Measurements from ENCODE around the gene CCL18.
A peak's percentile ranks its signal among the peaks of the same experiment; 100 is the strongest.
"Not testable (repeated sequence)": the region's sequence is repeated elsewhere in the genome, so short reads cannot be mapped to it uniquely, and the experiment has no call there.

The CCL18 gene

DNA sequence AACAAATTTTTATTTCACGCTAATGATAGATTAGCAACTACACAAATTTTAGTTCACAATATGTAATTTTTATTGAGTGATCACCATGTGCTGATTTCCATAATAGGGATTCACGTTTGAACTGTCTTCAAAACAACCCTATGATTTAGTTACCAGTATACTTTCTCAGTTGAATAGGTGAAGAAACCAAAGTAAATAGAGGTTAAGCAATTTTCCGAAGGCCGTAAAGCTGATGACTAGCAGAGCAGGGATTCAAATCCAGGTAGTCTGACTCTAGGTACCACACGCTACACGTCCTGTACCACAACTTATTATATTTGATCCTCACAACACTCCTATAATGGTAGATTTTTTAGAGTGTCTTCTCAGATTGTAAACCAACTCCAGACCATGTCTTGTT, 28.6 kb downstream of the CCL18 start:
- H3K4me3 Mint-ChIP-seq; ATAC-seq (replicated peaks; ENCODE audit: extremely low read depth, poor library complexity, severe bottlenecking); H3K36me3 Mint-ChIP-seq (ENCODE audit: insufficient read depth); DNase-seq (ENCODE audit: low spot score in 2 of 2); H3K9me3 Mint-ChIP-seq; H3K27me3 Mint-ChIP-seq: not testable (repeated sequence)
- H3K4me1 Mint-ChIP-seq = peaks cover 76% of the 10 kb centered on the region
- H3K27ac Mint-ChIP-seq (ENCODE audit: low read depth) = peak overlapping the region; percentile 29

GRCh38 chr17:36094232-36094631, 30.2 kb downstream of the CCL18 start:
- peaks cover 76% of the 10 kb centered on the region for H3K4me1 Mint-ChIP-seq
- no peak for DNase-seq (ENCODE audit: low spot score in 2 of 2)
- peak overlapping the region; percentile 19 for H3K4me3 Mint-ChIP-seq
- no peaks in the 10 kb centered on the region for H3K9me3 Mint-ChIP-seq
- ATAC-seq (replicated peaks; ENCODE audit: extremely low read depth, poor library complexity, severe bottlenecking) = no peak
- H3K36me3 Mint-ChIP-seq (ENCODE audit: insufficient read depth) = peaks cover 6% of the 10 kb centered on the region
- peak overlapping the region; percentile 88 for H3K27ac Mint-ChIP-seq (ENCODE audit: low read depth)
- H3K27me3 Mint-ChIP-seq = no peaks in the 10 kb centered on the region

- H3K27me3 Mint-ChIP-seq = no peaks in the 10 kb centered on the region
Measured at GRCh38 chr17:36094746-36095145, 30.7 kb downstream of the CCL18 start.

GRCh38 chr17:36095992-36096391, 31.9 kb downstream of the CCL18 start:
- H3K36me3 Mint-ChIP-seq (ENCODE audit: insufficient read depth) = peaks cover 1% of the 10 kb centered on the region
- ATAC-seq (replicated peaks; ENCODE audit: extremely low read depth, poor library complexity, severe bottlenecking) = no peak
- no peaks in the 10 kb centered on the region for H3K27me3 Mint-ChIP-seq
- DNase-seq (ENCODE audit: low spot score in 2 of 2) = no peak
- peak overlapping the region; percentile 45 for H3K4me3 Mint-ChIP-seq
- no peaks in the 10 kb centered on the region for H3K9me3 Mint-ChIP-seq
- peak overlapping the region; percentile 88 for H3K27ac Mint-ChIP-seq (ENCODE audit: low read depth)
- H3K4me1 Mint-ChIP-seq = peaks cover 74% of the 10 kb centered on the region

More at GRCh38 chr17:36094746-36095145, 30.7 kb downstream of the CCL18 start:
- Mint-ChIP-seq H3K36me3 (ENCODE audit: insufficient read depth) (peaks cover 5% of the 10 kb centered on the region), H3K9me3 (no peaks in the 10 kb centered on the region), H3K4me3 (no peak overlapping the region), H3K4me1 (peaks cover 75% of the 10 kb centered on the region), H3K27ac (ENCODE audit: low read depth) (peak overlapping the region; percentile 88)
- no peak for ATAC-seq (replicated peaks; ENCODE audit: extremely low read depth, poor library complexity, severe bottlenecking)
- no peak for DNase-seq (ENCODE audit: low spot score in 2 of 2)

- not testable (repeated sequence) for H3K27me3 Mint-ChIP-seq; DNase-seq (ENCODE audit: low spot score in 2 of 2); H3K9me3 Mint-ChIP-seq; H3K36me3 Mint-ChIP-seq (ENCODE audit: insufficient read depth); ATAC-seq (replicated peaks; ENCODE audit: extremely low read depth, poor library complexity, severe bottlenecking); H3K27ac Mint-ChIP-seq (ENCODE audit: low read depth); H3K4me3 Mint-ChIP-seq
- H3K4me1 Mint-ChIP-seq = peaks cover 68% of the 10 kb centered on the region
Measured at GRCh38 chr17:36099004-36099403, 34.9 kb downstream of the CCL18 start.

DNA sequence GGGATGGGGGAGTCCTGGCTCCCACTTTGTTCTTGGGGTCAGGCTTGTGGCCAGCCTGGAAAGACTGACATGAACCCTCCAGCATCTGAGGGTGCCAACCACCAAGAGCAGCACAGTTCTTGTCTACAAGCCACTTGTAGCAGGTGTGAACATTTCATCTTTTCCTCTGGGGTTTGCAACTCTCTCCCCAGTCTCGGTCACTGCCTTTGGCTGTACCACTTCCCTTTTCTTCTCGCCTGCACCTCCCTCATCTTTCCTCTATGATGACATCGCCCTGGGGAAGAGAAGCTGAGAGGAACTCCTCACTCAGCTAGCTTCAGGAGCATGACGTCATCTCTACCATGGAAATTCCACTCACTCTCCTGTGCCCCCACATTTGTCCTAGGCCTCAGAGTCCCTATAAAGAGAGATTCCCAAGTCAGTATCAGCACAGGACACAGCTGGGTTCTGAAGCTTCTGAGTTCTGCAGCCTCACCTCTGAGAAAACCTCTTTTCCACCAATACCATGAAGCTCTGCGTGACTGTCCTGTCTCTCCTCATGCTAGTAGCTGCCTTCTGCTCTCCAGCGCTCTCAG, 39.4 kb downstream of the CCL18 start, which contains the start of gene CCL4:
TSS of gene CCL4 (plus strand) at position 427 of the 575 bp plus-strand sequence. CDS start at position 506, 79 bp downstream.
- not testable (repeated sequence) for H3K27me3 Mint-ChIP-seq, H3K9me3 Mint-ChIP-seq
- ATAC-seq (replicated peaks; ENCODE audit: extremely low read depth, poor library complexity, severe bottlenecking) (peak; percentile 88), DNase-seq (ENCODE audit: low spot score in 2 of 2) (peak; percentile 32 to 64)
- peak within 1 kb of the TSS; percentile 97 for H3K27ac Mint-ChIP-seq (ENCODE audit: low read depth)
- peaks cover 79% of the 10 kb centered on the region for H3K4me1 Mint-ChIP-seq
- H3K36me3 Mint-ChIP-seq (ENCODE audit: insufficient read depth) = peaks cover 29% of the 10 kb centered on the region
- H3K4me3 Mint-ChIP-seq = peak within 1 kb of the TSS; percentile 90

GRCh38 chr17:36104246-36104645, 40.2 kb downstream of the CCL18 start:
- Mint-ChIP-seq H3K4me1 (peaks cover 78% of the 10 kb centered on the region), H3K27ac (ENCODE audit: low read depth) (peak overlapping the region; percentile 97), H3K36me3 (ENCODE audit: insufficient read depth) (peaks cover 29% of the 10 kb centered on the region), H3K4me3 (peak overlapping the region; percentile 90)
- not testable (repeated sequence) for H3K27me3 Mint-ChIP-seq; DNase-seq (ENCODE audit: low spot score in 2 of 2); H3K9me3 Mint-ChIP-seq
- peak; percentile 21 for ATAC-seq (replicated peaks; ENCODE audit: extremely low read depth, poor library complexity, severe bottlenecking)

DNA sequence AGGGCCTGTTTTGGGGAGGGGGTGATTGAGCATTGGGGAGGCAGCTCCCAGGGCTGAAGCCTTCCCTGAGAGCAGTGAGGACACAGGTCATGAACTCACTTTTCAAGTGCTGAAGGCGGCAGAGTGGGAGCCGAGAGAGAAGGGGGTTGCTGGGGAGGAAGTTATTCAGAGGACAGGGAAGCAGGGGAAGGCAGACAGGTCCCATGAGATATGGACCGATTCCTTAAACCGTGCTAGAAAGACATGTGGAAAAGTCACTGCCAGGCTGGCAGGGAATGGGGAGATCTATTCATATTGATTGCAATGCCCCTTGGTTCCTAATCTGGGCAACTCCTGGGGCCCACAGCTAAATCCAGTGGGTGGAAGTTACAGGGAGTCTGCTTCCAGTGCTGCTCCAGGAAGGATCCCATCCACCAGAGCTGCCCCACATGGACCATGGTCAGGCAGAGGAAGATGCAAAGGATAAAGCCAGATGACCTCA, 40.7 kb downstream of the CCL18 start:
- H3K36me3 Mint-ChIP-seq (ENCODE audit: insufficient read depth) = peaks cover 29% of the 10 kb centered on the region

DNA sequence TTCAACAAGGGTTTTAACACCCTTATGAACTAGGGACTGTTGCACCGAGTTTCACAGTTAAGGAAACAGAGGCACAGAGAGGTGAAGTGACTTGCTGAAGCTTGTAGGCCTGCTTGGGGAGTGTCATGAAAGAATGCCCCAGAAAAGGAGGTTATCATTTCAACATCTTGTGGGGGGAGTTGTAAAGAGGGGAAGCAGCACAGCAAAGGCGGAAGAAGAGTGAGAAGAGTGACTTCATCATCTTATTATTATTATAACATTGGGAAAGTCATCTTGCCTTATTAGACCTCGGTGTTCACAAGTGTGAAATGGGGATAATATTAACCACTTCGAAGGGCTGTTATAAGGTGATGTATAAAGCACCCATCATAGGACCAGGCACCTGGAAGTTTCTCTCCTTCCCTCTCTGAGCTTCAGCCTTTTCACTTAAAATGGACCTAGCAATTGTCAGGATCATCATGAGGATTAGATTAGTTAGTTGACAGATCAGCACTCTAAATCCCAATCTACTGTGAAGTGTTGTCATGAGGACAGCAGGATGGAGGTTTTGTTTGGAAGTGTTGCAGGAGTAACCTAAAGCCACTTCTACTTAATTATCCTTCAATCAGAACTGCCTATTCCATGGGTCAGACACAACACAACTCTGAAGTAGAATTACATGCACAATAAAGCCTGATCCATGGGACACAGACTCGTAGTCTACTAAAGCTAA, 41.9 kb downstream of the CCL18 start:
- no peaks in the 10 kb centered on the region for H3K9me3 Mint-ChIP-seq
- peaks cover 29% of the 10 kb centered on the region for H3K36me3 Mint-ChIP-seq (ENCODE audit: insufficient read depth)
- H3K4me3 Mint-ChIP-seq = peak overlapping the region; percentile 90
- DNase-seq (ENCODE audit: low spot score in 2 of 2) (no peak), ATAC-seq (replicated peaks; ENCODE audit: extremely low read depth, poor library complexity, severe bottlenecking) (no peak)
- peaks cover 76% of the 10 kb centered on the region for H3K4me1 Mint-ChIP-seq
- no peaks in the 10 kb centered on the region for H3K27me3 Mint-ChIP-seq
- H3K27ac Mint-ChIP-seq (ENCODE audit: low read depth) = peak overlapping the region; percentile 97

More for the DNA sequence above, 40.7 kb downstream of the CCL18 start:
- Mint-ChIP-seq H3K9me3 (no peaks in the 10 kb centered on the region), H3K4me1 (peaks cover 74% of the 10 kb centered on the region), H3K27me3 (no peaks in the 10 kb centered on the region), H3K4me3 (peak overlapping the region; percentile 90), H3K27ac (ENCODE audit: low read depth) (peak overlapping the region; percentile 97)
- DNase-seq (ENCODE audit: low spot score in 2 of 2) = no peak
- no peak for ATAC-seq (replicated peaks; ENCODE audit: extremely low read depth, poor library complexity, severe bottlenecking)

DNA sequence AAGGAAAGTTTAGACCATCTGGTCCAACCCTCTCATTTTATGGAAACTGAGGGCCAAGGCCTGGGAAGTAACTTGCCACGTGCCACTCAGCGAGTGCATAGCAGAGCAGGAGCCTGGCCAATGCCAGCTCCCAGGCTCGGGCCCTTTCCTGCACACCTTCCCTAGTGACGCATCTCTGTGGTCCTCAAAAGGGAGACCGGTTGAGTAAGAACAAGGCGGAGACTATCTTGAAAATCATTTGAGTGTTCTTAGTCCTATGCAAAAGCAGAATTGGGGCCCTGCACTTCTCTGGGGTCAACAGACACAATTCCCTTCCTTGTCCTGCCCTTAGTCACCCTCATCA, 42.4 kb downstream of the CCL18 start:
- Mint-ChIP-seq H3K36me3 (ENCODE audit: insufficient read depth) (peaks cover 29% of the 10 kb centered on the region), H3K4me1 (peaks cover 81% of the 10 kb centered on the region), H3K4me3 (peak overlapping the region; percentile 90), H3K27me3 (no peaks in the 10 kb centered on the region), H3K9me3 (no peaks in the 10 kb centered on the region), H3K27ac (ENCODE audit: low read depth) (peak overlapping the region; percentile 97)
- DNase-seq (ENCODE audit: low spot score in 2 of 2) = no peak
- ATAC-seq (replicated peaks; ENCODE audit: extremely low read depth, poor library complexity, severe bottlenecking) = no peak

- H3K4me3 Mint-ChIP-seq = peak overlapping the region; percentile 90
- H3K27me3 Mint-ChIP-seq = no peaks in the 10 kb centered on the region
- peak overlapping the region; percentile 90 for H3K27ac Mint-ChIP-seq (ENCODE audit: low read depth)
- H3K36me3 Mint-ChIP-seq (ENCODE audit: insufficient read depth) = peaks cover 29% of the 10 kb centered on the region
- DNase-seq (ENCODE audit: low spot score in 2 of 2) (peak in 1 of 2 donors; percentile 49), ATAC-seq (replicated peaks; ENCODE audit: extremely low read depth, poor library complexity, severe bottlenecking) (peak; percentile 53)
- H3K4me1 Mint-ChIP-seq = peaks cover 87% of the 10 kb centered on the region
- H3K9me3 Mint-ChIP-seq = peaks cover 3% of the 10 kb centered on the region
Measured at GRCh38 chr17:36107660-36108059, 43.6 kb downstream of the CCL18 start.

DNA sequence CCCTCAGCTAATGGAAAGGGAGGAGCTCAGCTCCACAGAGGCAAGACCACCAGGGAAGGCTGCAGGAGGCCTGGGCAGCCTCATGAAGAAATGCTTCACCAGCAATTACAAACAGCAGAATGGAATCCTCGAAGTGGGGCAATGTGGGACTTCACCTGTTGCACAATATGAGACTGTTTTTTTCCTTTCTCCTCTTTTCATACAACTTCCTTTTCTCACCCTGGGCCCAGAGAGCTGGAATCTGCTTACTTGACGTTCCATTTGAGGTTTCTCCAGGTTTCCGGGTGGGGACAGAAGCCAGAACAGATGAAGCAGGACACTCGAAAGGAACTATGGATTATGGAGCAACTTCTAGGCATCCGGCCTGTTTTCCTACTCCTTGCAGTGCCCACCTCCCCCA, 44.2 kb downstream of the CCL18 start:
- not testable (repeated sequence) for ATAC-seq (replicated peaks; ENCODE audit: extremely low read depth, poor library complexity, severe bottlenecking); DNase-seq (ENCODE audit: low spot score in 2 of 2); H3K27me3 Mint-ChIP-seq; H3K9me3 Mint-ChIP-seq
- H3K4me3 Mint-ChIP-seq = peak overlapping the region; percentile 90
- H3K4me1 Mint-ChIP-seq = peaks cover 84% of the 10 kb centered on the region
- H3K36me3 Mint-ChIP-seq (ENCODE audit: insufficient read depth) = peaks cover 27% of the 10 kb centered on the region
- H3K27ac Mint-ChIP-seq (ENCODE audit: low read depth) = peak overlapping the region; percentile 90

DNA sequence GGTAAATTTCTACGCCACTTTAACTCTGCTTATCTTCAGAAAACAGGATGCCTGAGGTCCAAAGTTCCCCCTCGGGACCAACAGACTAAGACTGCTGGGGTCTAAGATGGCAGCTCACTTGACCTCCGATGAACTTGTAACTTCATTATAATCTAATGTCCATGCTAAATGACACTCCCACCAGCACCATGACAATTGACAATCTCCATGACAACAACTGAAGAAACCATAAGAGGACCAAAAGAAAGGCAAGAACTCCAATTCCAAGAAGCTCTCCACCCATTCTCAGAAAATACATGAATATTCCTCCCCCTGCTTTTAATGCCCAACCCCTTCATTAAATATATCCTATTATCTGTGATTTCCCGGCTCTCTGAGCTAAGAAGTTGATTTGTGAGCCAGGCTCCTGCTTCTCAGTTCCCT, 47.0 kb downstream of the CCL18 start:
- peaks cover 6% of the 10 kb centered on the region for H3K9me3 Mint-ChIP-seq
- peaks cover 6% of the 10 kb centered on the region for H3K36me3 Mint-ChIP-seq (ENCODE audit: insufficient read depth)
- DNase-seq (ENCODE audit: low spot score in 2 of 2) (no peak), ATAC-seq (replicated peaks; ENCODE audit: extremely low read depth, poor library complexity, severe bottlenecking) (no peak)
- no peaks in the 10 kb centered on the region for H3K27me3 Mint-ChIP-seq
- H3K4me1 Mint-ChIP-seq = peaks cover 75% of the 10 kb centered on the region
- peak overlapping the region; percentile 44 for H3K27ac Mint-ChIP-seq (ENCODE audit: low read depth)
- H3K4me3 Mint-ChIP-seq = no peak overlapping the region

Measured in central memory CD8-positive, alpha-beta T cell (primary cell).